Posterior cingulate gyrus (tissue), 11 donors: Measurements from ENCODE around the gene RNF34.
A peak's percentile ranks its signal among the peaks of the same experiment; 100 is the strongest.

Source experiments
- DNase-seq, 10 donors: peaks; one replicate each; pipeline versions ENCODE4 v3.0.0 to v3.0.0-alpha.2; 2020 to 2021; ENCODE audit warnings: mixed read lengths in 3 of 10
- intact Hi-C: fragments of 100-400 bp; cut with DNase I; formaldehyde crosslinking; loops from one replicate; pipeline ENCODE4 v1.15.1; 2023

RNF34 gene

GRCh38 chr12:121456551-121456950 is 56.6 kb downstream of the RNF34 start:
- intact Hi-C loops, result no loop called here
- no peak for DNase-seq

GRCh38 chr12:121461048-121461447 is 61.1 kb downstream of the RNF34 start:
- intact Hi-C loops, result no loop called here
- DNase-seq, result peak in 1 of 10 donors; percentile 47

DNA sequence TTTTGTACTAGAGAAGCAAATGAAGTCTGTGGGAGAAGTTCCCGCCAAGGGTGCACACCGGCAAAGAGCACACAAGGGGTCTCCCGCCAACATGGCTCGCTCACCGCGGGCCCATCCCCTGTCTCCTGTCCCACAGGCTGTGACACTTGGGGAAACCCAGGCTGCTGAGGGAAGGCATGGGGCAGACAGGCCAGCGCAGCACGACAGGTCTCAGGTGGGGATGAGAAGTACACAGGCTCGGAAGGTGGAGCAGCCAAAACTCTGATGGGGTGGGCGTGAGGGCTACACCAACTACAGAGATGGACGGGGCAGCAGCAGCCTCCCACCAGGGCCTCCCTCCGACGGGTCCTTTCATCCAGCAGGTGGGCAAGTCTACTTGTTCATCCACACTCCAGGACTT is 64.4 kb downstream of the RNF34 start:
- intact Hi-C loops, result no loop called here
- peak in 1 of 10 donors; percentile 71 for DNase-seq

- peak in 1 of 10 donors; percentile 84 for DNase-seq
- intact Hi-C loops, result no loop called here
Observed at GRCh38 chr12:121465921-121466793, 66.2 kb downstream of the RNF34 start.

- intact Hi-C loops, result no loop called here
- DNase-seq, result peak; percentile 70 to 98 (median 82)
Observed at GRCh38 chr12:121466794-121467637, 67.1 kb downstream of the RNF34 start.

DNA sequence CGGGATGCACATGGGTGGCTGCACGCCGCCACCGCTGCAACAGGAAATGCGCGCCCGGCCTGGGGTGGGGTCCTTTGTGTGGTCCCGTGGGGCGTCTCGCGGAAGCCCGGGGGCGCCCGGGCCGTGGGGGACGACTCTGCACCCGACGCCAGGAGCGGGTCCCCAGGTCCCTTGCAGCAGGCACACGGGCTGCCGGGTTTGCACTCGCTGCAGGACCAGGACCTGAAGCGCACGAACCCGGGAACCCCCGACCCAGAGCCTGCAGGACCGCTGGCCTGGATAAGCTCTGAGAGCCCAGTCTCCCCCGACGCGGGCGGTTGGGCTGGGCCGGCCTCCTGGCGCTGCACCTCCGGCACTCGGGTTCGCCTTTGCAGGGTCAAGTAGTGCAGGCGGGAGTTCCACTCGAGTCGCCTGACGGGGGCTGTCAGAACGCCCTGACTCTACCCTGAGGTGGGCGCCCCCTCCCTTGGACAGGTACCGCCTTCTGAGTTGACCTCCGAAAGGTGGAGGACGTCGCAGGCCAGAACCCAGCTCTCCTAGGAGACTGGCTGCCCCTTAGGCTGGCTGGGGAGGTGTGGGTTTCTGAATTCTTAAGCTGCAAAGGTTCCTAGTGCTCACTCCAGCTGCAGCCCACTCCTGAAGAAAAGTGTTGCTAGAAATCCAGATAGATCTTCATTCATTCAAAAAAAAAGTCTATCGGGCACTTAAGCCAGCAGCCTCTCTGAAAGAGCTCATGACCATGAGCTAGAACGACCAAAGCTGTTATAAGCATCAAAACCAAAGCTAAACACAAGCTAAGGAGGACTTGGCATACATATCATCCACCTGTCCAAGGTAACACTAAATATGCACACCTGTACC is 68.0 kb downstream of the RNF34 start:
- peak in 2 of 10 donors; percentile 22 to 88 for DNase-seq
- intact Hi-C loops, result no loop called here

DNA sequence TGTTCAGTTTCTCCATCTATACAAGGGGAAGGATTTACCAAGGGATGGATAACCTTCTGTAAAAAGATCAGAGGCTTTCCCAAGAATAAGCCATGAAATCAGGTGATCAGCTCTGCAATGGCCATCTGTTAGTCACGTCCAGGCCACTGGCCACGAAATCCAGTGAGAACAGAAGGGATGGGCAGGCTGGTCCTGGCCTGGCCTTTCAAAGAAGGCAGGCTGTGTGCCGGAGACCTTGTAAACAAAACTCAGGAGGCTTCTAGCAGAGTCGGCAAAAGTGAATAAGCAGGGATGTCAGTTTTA is 68.5 kb downstream of the RNF34 start:
- peak in 1 of 10 donors; percentile 46 for DNase-seq
- intact Hi-C loops, result no loop called here

DNA sequence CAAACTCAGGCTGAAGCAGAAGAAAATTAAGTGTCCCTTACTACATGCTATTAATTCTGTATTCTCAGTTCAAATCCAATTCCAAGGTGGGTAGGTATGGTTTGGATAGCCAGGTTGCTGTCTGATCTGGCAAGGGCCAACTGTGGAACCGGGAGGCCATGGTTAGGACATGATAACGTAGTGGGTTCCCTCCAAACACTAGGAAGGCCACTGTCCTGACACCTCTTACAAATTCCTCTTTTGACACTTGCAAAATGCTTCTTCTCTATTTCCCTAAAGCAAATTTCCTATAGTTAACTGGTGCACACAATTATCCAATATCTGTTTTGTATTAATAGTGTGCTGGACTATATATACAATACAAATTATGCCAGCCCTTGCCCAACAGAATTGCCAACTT is 70.8 kb downstream of the RNF34 start:
- DNase-seq, result no peak
- intact Hi-C loops, result no loop called here

GRCh38 chr12:121472150-121472905 is 72.4 kb downstream of the RNF34 start:
- DNase-seq, result no peak
- intact Hi-C loops, result no loop called here
